Progenitor cell of endocrine pancreas (in vitro differentiated cells): ENCODE measurements around the gene ZNF385B. TPM values are rescaled to one million over a fixed set of nuclear protein-coding genes. Genes with fewer than 3 reads are reported as not detected.

ENCODE experiments used
- DNase-seq: peaks from one replicate; pipeline ENCODE4 v3.0.0; 2021; ENCODE audit warnings: low spot score; ENCODE audit not compliant: unreplicated experiment
- H3K27ac Mint-ChIP-seq: 2 replicates; pipeline ENCODE4 v1.8.0; 2021; ENCODE audit warnings: mild to moderate bottlenecking, moderate library complexity, mixed read lengths
- H3K27me3 Mint-ChIP-seq: 2 replicates; pipeline ENCODE4 v1.8.0; 2021; ENCODE audit warnings: mixed read lengths
- H3K36me3 Mint-ChIP-seq: 2 replicates; pipeline ENCODE4 v1.8.0; 2022; ENCODE audit warnings: mixed read lengths; ENCODE audit not compliant: insufficient read depth
- H3K4me1 Mint-ChIP-seq: 2 replicates; pipeline ENCODE4 v1.8.0; 2021; ENCODE audit warnings: low read depth, mixed read lengths
- H3K4me3 Mint-ChIP-seq: 2 replicates; pipeline ENCODE4 v1.8.0; 2021; ENCODE audit warnings: low read depth, mild to moderate bottlenecking, moderate library complexity, mixed read lengths
- H3K9me3 Mint-ChIP-seq: 2 replicates; pipeline ENCODE4 v1.8.0; 2021; ENCODE audit warnings: low read depth, mixed read lengths
- total RNA-seq: library from RNA; stranded (reverse); gene quantifications from 2 replicates; pipeline ENCODE4 v1.2.1, GENCODE V29; 2021
- TF ChIP-seq, protein P1 (sequence below): fragments of 200-600 bp; sonication (generic); IDR thresholded peaks from one replicate; pipeline ENCODE4 v1.5.0; 2021; ENCODE audit warnings: antibody characterized with exemption, mild to moderate bottlenecking; ENCODE audit not compliant: unreplicated experiment

ZNF385B gene
- total RNA-seq, 1 donor from 2014 or later = 4.9 TPM

GRCh38 chr2:179669196-179669595, 192.2 kb downstream of the ZNF385B start:
- DNase-seq = no peak
- Mint-ChIP-seq H3K4me3 (no peak overlapping the region), H3K4me1 (no peaks in the 10 kb centered on the region), H3K27me3 (no peaks in the 10 kb centered on the region), H3K27ac (no peak overlapping the region), H3K9me3 (no peaks in the 10 kb centered on the region), H3K36me3 (no peaks in the 10 kb centered on the region)
- TF ChIP-seq, protein P1, sequence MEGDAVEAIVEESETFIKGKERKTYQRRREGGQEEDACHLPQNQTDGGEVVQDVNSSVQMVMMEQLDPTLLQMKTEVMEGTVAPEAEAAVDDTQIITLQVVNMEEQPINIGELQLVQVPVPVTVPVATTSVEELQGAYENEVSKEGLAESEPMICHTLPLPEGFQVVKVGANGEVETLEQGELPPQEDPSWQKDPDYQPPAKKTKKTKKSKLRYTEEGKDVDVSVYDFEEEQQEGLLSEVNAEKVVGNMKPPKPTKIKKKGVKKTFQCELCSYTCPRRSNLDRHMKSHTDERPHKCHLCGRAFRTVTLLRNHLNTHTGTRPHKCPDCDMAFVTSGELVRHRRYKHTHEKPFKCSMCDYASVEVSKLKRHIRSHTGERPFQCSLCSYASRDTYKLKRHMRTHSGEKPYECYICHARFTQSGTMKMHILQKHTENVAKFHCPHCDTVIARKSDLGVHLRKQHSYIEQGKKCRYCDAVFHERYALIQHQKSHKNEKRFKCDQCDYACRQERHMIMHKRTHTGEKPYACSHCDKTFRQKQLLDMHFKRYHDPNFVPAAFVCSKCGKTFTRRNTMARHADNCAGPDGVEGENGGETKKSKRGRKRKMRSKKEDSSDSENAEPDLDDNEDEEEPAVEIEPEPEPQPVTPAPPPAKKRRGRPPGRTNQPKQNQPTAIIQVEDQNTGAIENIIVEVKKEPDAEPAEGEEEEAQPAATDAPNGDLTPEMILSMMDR = no peak

GRCh38 chr2:179664972-179665812, 196.2 kb downstream of the ZNF385B start:
- TF ChIP-seq, protein P1 = no peak
- DNase-seq = no peak
- Mint-ChIP-seq H3K27ac (no peak overlapping the region), H3K4me3 (no peak overlapping the region), H3K36me3 (no peaks in the 10 kb centered on the region), H3K9me3 (no peaks in the 10 kb centered on the region), H3K4me1 (no peaks in the 10 kb centered on the region), H3K27me3 (no peaks in the 10 kb centered on the region)

- Mint-ChIP-seq H3K9me3 (no peaks in the 10 kb centered on the region), H3K27me3 (no peaks in the 10 kb centered on the region), H3K36me3 (no peaks in the 10 kb centered on the region), H3K4me3 (no peak overlapping the region), H3K27ac (no peak overlapping the region), H3K4me1 (no peaks in the 10 kb centered on the region)
- no peak for DNase-seq
- TF ChIP-seq, protein P1 = no peak
Observed at GRCh38 chr2:179661986-179662385, 199.4 kb downstream of the ZNF385B start.

GRCh38 chr2:179657068-179657595, 204.3 kb downstream of the ZNF385B start:
- Mint-ChIP-seq H3K9me3 (no peaks in the 10 kb centered on the region), H3K36me3 (no peaks in the 10 kb centered on the region)

GRCh38 chr2:179655627-179656026, 205.8 kb downstream of the ZNF385B start:
- no peak overlapping the region for H3K27ac Mint-ChIP-seq
- TF ChIP-seq, protein P1 = no peak
- H3K4me3 Mint-ChIP-seq = no peak overlapping the region
- H3K9me3 Mint-ChIP-seq = no peaks in the 10 kb centered on the region
- no peaks in the 10 kb centered on the region for H3K4me1 Mint-ChIP-seq
- DNase-seq = no peak
- H3K27me3 Mint-ChIP-seq = no peaks in the 10 kb centered on the region
- H3K36me3 Mint-ChIP-seq = no peaks in the 10 kb centered on the region

More at GRCh38 chr2:179657068-179657595, 204.3 kb downstream of the ZNF385B start:
- no peaks in the 10 kb centered on the region for H3K4me1 Mint-ChIP-seq
- H3K4me3 Mint-ChIP-seq = no peak overlapping the region
- no peaks in the 10 kb centered on the region for H3K27me3 Mint-ChIP-seq
- H3K27ac Mint-ChIP-seq = no peak overlapping the region
- TF ChIP-seq, protein P1 = no peak
- DNase-seq = no peak
